Uterus (tissue), 2 donors: ENCODE data around the gene NUP93.

Source experiments
- POLR2A ChIP-seq, 2 donors: fragments of 450-650 bp; IDR thresholded peaks; one replicate each; pipeline ENCODE4 v1.6.1; 2016; ENCODE audit warnings: antibody characterized with exemption in 2 of 2, mild to moderate bottlenecking in 1 of 2, moderate library complexity in 1 of 2
- TF ChIP-seq, protein P1 (sequence below), 4 experiments: fragments of 200-600 bp in 2 of 4; fragments of 450-650 bp in 2 of 4; sonication (generic) in 2 of 4; IDR thresholded peaks; one replicate each; pipeline ENCODE4 v1.5.1; 2016 to 2019; ENCODE audit warnings: antibody characterized with exemption in 4 of 4, mild to moderate bottlenecking in 2 of 4, moderate library complexity in 1 of 4

DNA sequence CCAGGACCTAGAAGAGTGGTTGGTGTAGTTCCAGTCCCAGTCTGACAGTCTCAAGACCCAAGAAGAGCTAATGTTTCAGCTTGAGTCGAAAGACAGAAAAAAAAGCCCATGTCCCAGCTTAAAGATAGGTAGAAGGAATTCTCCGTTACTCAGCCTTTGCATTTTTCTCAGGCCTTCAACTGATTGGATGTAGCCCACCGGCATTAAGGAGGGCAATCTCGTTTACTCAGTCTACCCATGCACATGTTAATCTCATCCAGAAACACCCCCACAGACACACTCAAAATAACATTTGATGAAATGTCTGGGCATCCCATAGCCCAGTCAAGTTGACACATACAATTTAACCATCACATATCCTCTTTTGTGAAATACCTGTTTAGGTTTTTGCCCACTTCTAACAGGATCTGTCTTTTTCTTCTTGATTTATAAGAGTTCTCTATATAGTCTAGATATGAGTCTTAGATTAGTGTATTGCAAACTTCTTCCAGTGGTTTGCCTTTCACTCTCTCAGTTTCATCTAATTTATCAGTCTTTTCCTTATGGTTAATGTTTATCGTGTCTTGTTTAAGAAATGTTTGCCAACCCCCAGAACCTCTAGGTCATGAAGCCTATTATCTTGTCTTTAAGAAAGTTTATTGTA, 7.6 kb upstream of the NUP93 start:
- TF ChIP-seq, protein P1, sequence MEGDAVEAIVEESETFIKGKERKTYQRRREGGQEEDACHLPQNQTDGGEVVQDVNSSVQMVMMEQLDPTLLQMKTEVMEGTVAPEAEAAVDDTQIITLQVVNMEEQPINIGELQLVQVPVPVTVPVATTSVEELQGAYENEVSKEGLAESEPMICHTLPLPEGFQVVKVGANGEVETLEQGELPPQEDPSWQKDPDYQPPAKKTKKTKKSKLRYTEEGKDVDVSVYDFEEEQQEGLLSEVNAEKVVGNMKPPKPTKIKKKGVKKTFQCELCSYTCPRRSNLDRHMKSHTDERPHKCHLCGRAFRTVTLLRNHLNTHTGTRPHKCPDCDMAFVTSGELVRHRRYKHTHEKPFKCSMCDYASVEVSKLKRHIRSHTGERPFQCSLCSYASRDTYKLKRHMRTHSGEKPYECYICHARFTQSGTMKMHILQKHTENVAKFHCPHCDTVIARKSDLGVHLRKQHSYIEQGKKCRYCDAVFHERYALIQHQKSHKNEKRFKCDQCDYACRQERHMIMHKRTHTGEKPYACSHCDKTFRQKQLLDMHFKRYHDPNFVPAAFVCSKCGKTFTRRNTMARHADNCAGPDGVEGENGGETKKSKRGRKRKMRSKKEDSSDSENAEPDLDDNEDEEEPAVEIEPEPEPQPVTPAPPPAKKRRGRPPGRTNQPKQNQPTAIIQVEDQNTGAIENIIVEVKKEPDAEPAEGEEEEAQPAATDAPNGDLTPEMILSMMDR (IDR thresholded peaks at IDR 0.05): no peak
- no peak for TF ChIP-seq POLR2A (IDR thresholded peaks at IDR 0.05)
